Left colon (tissue), 2 donors: ENCODE results near the gene RASSF7. TPM values are rescaled to one million over a fixed set of nuclear protein-coding genes. Genes with fewer than 3 reads are reported as not detected.

ENCODE experiments used
- ATAC-seq: fragments of 200-7000 bp; cut with Tn5 transposase; one replicate; pipeline ENCODE4 v1.9.1; 2020; ENCODE audit warnings: mild to moderate bottlenecking, moderate library complexity
- DNase-seq, 2 donors: peaks; one replicate each; pipeline ENCODE4 v3.0.0-alpha.2; 2020
- intact Hi-C, 2 donors: fragments of 100-400 bp; cut with DNase I in 1 of 2; cut with micrococcal nuclease in 1 of 2; formaldehyde crosslinking; loops; one replicate each; pipeline versions ENCODE4 v1.11.2 to v1.14.0; 2022; cut with DNase I, micrococcal nuclease
- microRNA-seq, 2 donors: library from miRNA; unstranded; fragments of <30 nt; microRNA quantifications; one replicate each; pipeline versions ENCODE4 v1.1.0 to v1.2.0, GENCODE V29; 2020
- total RNA-seq, 2 donors: library from RNA; stranded (reverse); fragmentation: NEBNext Ultra II Directional; extraction: Animal tissue kit (Norgen Biotek cat#: 25700); gene quantifications; one replicate each; pipeline ENCODE4 v1.2.1, GENCODE V29; 2021
- donor health status: DM: no; HTN: no; CAD: no.
- donor health status: DM: yes; HTN: yes; CAD: no.

RASSF7 gene
- total RNA-seq, 2 donors from 2014 or later = 90.9 to 117 TPM

DNA sequence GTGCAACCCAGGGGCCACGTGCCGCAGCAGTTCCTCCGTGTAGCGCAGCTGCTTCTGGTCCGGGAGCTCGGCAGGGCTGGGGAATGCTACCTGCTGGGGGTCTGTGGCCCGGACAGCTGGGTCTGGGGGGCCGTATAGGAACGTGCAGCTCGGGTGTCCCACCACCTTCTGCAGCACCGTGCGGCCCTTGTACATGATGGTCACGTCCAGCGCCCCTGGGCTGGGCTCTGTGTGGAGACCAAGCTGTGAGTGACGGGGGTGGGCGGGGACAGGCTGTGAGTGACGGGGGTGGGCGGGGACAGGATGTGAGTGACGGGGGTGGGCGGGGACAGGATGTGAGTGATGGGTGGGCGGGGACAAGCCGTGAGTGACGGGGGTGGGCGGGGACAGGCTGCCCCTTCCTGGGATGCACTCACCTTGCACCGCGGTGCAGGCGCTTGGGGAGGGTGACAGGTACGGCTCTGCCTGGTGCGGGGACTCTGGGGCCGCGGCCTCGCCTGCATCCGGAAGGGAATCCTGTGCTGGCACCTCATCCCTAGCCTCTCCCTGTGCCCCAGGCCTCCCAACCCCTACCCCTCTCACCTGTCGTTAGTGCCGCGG is 52.7 kb downstream of the RASSF7 start:
- ATAC-seq (peak; percentile 48), DNase-seq (peak; percentile 80 to 94)
- intact Hi-C loops = no loop called here

Small RNA genes within 50 kb of the gene (microRNA-seq; reads per million reads assigned to microRNA genes)
- gene MIR210 = 235 to 911 reads per million in 2 donors

Other genes starting within 250 kb of the RASSF7 start
- 100 to 1,000 TPM in 1 of 2 donors, 10 to 100 TPM in 1; 85.6 to 127 TPM for gene IFITM1, start 246.9 kb upstream of the RASSF7 start, total RNA-seq
- 100 to 1,000 TPM; 118 to 136 TPM for gene IFITM3, start 240.1 kb upstream of the RASSF7 start, total RNA-seq
- 1 to 10 TPM; 2.4 to 3.3 TPM for gene B4GALNT4, start 191.5 kb upstream of the RASSF7 start, total RNA-seq
- gene PKP3, start 166.8 kb upstream of the RASSF7 start, total RNA-seq = 100 to 1,000 TPM; 168 to 194 TPM
- 100 to 1,000 TPM; 123 to 152 TPM for gene SIGIRR, start 146.0 kb upstream of the RASSF7 start, total RNA-seq
- 100 to 1,000 TPM; 141 to 180 TPM for gene ANO9, start 119.0 kb upstream of the RASSF7 start, total RNA-seq
- gene PTDSS2, start 110.7 kb upstream of the RASSF7 start, total RNA-seq = 10 to 100 TPM; 23.3 to 27.4 TPM
- 100 to 1,000 TPM; 104 to 124 TPM for gene RNH1, start 53.7 kb upstream of the RASSF7 start, total RNA-seq
- 10 to 100 TPM; 42.3 to 58.1 TPM for gene HRAS, start 25.4 kb upstream of the RASSF7 start, total RNA-seq
- 1 to 10 TPM; 3.7 to 4.7 TPM for gene LRRC56, start 23.4 kb upstream of the RASSF7 start, total RNA-seq
- gene LMNTD2, start 232 bp upstream of the RASSF7 start, total RNA-seq = 10 to 100 TPM; 13.6 to 15.3 TPM
- gene PHRF1, start 15.5 kb downstream of the RASSF7 start, total RNA-seq = 10 to 100 TPM; 31.0 to 33.0 TPM
- gene IRF7, start 55.0 kb downstream of the RASSF7 start, total RNA-seq = 10 to 100 TPM; 29.9 to 36.4 TPM
- 100 to 1,000 TPM; 359 to 611 TPM for gene CDHR5, start 64.0 kb downstream of the RASSF7 start, total RNA-seq
- 1 to 10 TPM in 1 of 2 donors, not detected in 1; 2.7 TPM for gene SCT, start 66.2 kb downstream of the RASSF7 start, total RNA-seq
- gene DRD4, start 76.3 kb downstream of the RASSF7 start, total RNA-seq = 1 to 10 TPM; 1.3 to 1.9 TPM
- gene DEAF1, start 134.3 kb downstream of the RASSF7 start, total RNA-seq = 10 to 100 TPM; 24.1 to 27.1 TPM
- gene TMEM80, start 134.8 kb downstream of the RASSF7 start, total RNA-seq = 10 to 100 TPM; 26.9 to 31.3 TPM
- 100 to 1,000 TPM; 248 to 294 TPM for gene EPS8L2, start 145.3 kb downstream of the RASSF7 start, total RNA-seq
- 100 to 1,000 TPM; 159 to 186 TPM for gene TALDO1, start 186.5 kb downstream of the RASSF7 start, total RNA-seq
- 10 to 100 TPM; 49.2 to 60.2 TPM for gene GATD1, start 216.5 kb downstream of the RASSF7 start, total RNA-seq
- gene CEND1, start 229.1 kb downstream of the RASSF7 start, total RNA-seq = under 1 TPM in 1 of 2 donors, not detected in 1; 0.36 TPM
- 10 to 100 TPM; 16.0 to 16.8 TPM for gene SLC25A22, start 237.3 kb downstream of the RASSF7 start, total RNA-seq
- gene PIDD1, start 244.3 kb downstream of the RASSF7 start, total RNA-seq = 10 to 100 TPM; 20.0 to 25.8 TPM
- 1,000 to 10,000 TPM; 1,811 to 1,846 TPM for gene RPLP2, start 249.0 kb downstream of the RASSF7 start, total RNA-seq